ENCODE results near the gene IRF6. TPM values are rescaled to one million over a fixed set of nuclear protein-coding genes. Genes with fewer than 3 reads are reported as not detected.

The IRF6 gene
- total RNA-seq, 1 experiment from 2014 or later, result 35.2 TPM

- H3K9me3 ChIP-seq (ENCODE audit: control insufficient read depth in 1 of 2, insufficient read depth in 1 of 2, low read depth in 1 of 2, low read length in 2 of 2), result no peaks in the 10 kb centered on the region; a peak in 1 of 4 replicates
- no peaks in the 10 kb centered on the region for H3K9me2 ChIP-seq (ENCODE audit: insufficient read depth)
- intact Hi-C loops (cut with micrococcal nuclease), result no loop called here
- H4K20me1 ChIP-seq (ENCODE audit: insufficient read depth), result no peaks in the 10 kb centered on the region
- POLR2A ChIA-PET, result no interaction called here
- H2AFZ ChIP-seq (ENCODE audit: low read depth, low read length, poor library complexity, severe bottlenecking), result no peak overlapping the region
- H3K4me2 ChIP-seq (ENCODE audit: low read length), result no peak overlapping the region
- RAD21 ChIA-PET (ENCODE audit: low non-redundant PET in 1 of 2, low total read pairs in 2 of 2, uncharacterized antibody in 2 of 2, unreplicated experiment in 2 of 2), result no interaction called here
- H3K4me3 ChIP-seq (replicated peaks in 1 of 2; ENCODE audit: low read depth in 1 of 2, low read length in 2 of 2), result no peak overlapping the region
- no TSS peak for BruUV-seq (replicated peaks)
- H3K9ac ChIP-seq (ENCODE audit: low read length), result no peak overlapping the region
- H3K27ac ChIP-seq (ENCODE audit: low read depth, low read length), result no peak overlapping the region
- no peak for ATAC-seq
- CTCF ChIA-PET, result no interaction called here
- H3K79me2 ChIP-seq (ENCODE audit: insufficient read depth, low read length), result no peaks in the 10 kb centered on the region
- no peaks in the 10 kb centered on the region for H3K4me1 ChIP-seq (ENCODE audit: control insufficient read depth in 1 of 2, insufficient read depth in 2 of 2, low read length in 2 of 2)
- DNase-seq (ENCODE audit: low read depth, low spot score), result no peak
- no peaks in the 10 kb centered on the region for H3K36me3 ChIP-seq (ENCODE audit: control insufficient read depth in 1 of 2, insufficient read depth in 2 of 2, low read length in 2 of 2)
- no peak for TF ChIP-seq EZH2 (IDR thresholded peaks at IDR 0.05)
- no peaks in the 10 kb centered on the region for H3K27me3 ChIP-seq (ENCODE audit: insufficient read depth, low read length)
Measured at GRCh38 chr1:209768354-209768774, 37.6 kb downstream of the IRF6 start.

GRCh38 chr1:209767706-209768105 lies 38.2 kb downstream of the IRF6 start:
- Histone ChIP-seq H3K9me2 (ENCODE audit: insufficient read depth) (no peaks in the 10 kb centered on the region), H3K4me3 (replicated peaks in 1 of 2; ENCODE audit: low read depth in 1 of 2, low read length in 2 of 2) (no peak overlapping the region), H3K4me1 (ENCODE audit: control insufficient read depth in 1 of 2, insufficient read depth in 2 of 2, low read length in 2 of 2) (no peaks in the 10 kb centered on the region), H3K9ac (ENCODE audit: low read length) (no peak overlapping the region), H3K79me2 (ENCODE audit: insufficient read depth, low read length) (no peaks in the 10 kb centered on the region), H2AFZ (ENCODE audit: low read depth, low read length, poor library complexity, severe bottlenecking) (no peak overlapping the region), H3K27me3 (ENCODE audit: insufficient read depth, low read length) (no peaks in the 10 kb centered on the region), H3K27ac (ENCODE audit: low read depth, low read length) (no peak overlapping the region), H3K4me2 (ENCODE audit: low read length) (no peak overlapping the region), H4K20me1 (ENCODE audit: insufficient read depth) (no peaks in the 10 kb centered on the region), H3K36me3 (ENCODE audit: control insufficient read depth in 1 of 2, insufficient read depth in 2 of 2, low read length in 2 of 2) (no peaks in the 10 kb centered on the region), H3K9me3 (ENCODE audit: control insufficient read depth in 1 of 2, insufficient read depth in 1 of 2, low read depth in 1 of 2, low read length in 2 of 2) (no peaks in the 10 kb centered on the region; a peak in 1 of 4 replicates)
- intact Hi-C loops (cut with micrococcal nuclease), result no loop called here
- ChIA-PET CTCF (interaction anchor here (1.0 kb wide), 1 partner anchor 20 kb away, joined by 4 read pairs; no protein-coding TSS in a partner anchor), POLR2A (no interaction called here), RAD21 (ENCODE audit: low non-redundant PET in 1 of 2, low total read pairs in 2 of 2, uncharacterized antibody in 2 of 2, unreplicated experiment in 2 of 2) (no interaction called here)
- DNase-seq (ENCODE audit: low read depth, low spot score) (no peak), ATAC-seq (no peak)
- no TSS peak for BruUV-seq (replicated peaks)
- TF ChIP-seq, protein P1, sequence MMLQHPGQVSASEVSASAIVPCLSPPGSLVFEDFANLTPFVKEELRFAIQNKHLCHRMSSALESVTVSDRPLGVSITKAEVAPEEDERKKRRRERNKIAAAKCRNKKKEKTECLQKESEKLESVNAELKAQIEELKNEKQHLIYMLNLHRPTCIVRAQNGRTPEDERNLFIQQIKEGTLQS (IDR thresholded peaks at IDR 0.05), result no peak

DNA sequence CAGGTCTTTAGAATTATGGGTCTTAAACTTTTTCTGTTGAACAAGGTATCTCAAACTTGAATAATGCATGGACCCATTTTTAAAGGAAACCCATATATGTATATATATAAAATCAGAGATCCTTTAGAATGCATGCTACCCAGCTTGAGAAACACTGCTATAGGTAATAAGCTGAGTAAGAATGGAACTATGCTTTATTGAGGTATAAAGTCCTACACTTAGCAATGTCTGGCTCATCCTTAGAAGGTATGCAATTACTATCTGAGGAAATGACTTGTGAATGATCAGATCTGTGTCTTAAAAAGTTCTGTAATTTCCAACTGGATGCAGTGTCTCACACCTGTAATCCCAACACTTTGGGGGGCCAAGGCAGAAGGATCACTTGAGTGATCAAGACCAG lies 38.8 kb downstream of the IRF6 start:
- Histone ChIP-seq H3K36me3 (ENCODE audit: control insufficient read depth in 1 of 2, insufficient read depth in 2 of 2, low read length in 2 of 2) (no peaks in the 10 kb centered on the region), H3K9me2 (ENCODE audit: insufficient read depth) (no peaks in the 10 kb centered on the region), H3K9me3 (ENCODE audit: control insufficient read depth in 1 of 2, insufficient read depth in 1 of 2, low read depth in 1 of 2, low read length in 2 of 2) (no peaks in the 10 kb centered on the region; a peak in 1 of 4 replicates), H3K79me2 (ENCODE audit: insufficient read depth, low read length) (no peaks in the 10 kb centered on the region), H4K20me1 (ENCODE audit: insufficient read depth) (no peaks in the 10 kb centered on the region), H3K27me3 (ENCODE audit: insufficient read depth, low read length) (no peaks in the 10 kb centered on the region), H3K27ac (ENCODE audit: low read depth, low read length) (no peak overlapping the region), H3K9ac (ENCODE audit: low read length) (no peak overlapping the region), H3K4me3 (replicated peaks in 1 of 2; ENCODE audit: low read depth in 1 of 2, low read length in 2 of 2) (no peak overlapping the region), H2AFZ (ENCODE audit: low read depth, low read length, poor library complexity, severe bottlenecking) (no peak overlapping the region), H3K4me1 (ENCODE audit: control insufficient read depth in 1 of 2, insufficient read depth in 2 of 2, low read length in 2 of 2) (no peaks in the 10 kb centered on the region), H3K4me2 (ENCODE audit: low read length) (no peak overlapping the region)
- ChIA-PET RAD21 (ENCODE audit: low non-redundant PET in 1 of 2, low total read pairs in 2 of 2, uncharacterized antibody in 2 of 2, unreplicated experiment in 2 of 2) (no interaction called here), CTCF (interaction anchor here (1.0 kb wide), 1 partner anchor 19 kb away, joined by 4 read pairs; no protein-coding TSS in a partner anchor), POLR2A (no interaction called here)
- BruUV-seq (replicated peaks), result no TSS peak
- intact Hi-C loops (cut with micrococcal nuclease), result no loop called here
- DNase-seq (ENCODE audit: low read depth, low spot score) (no peak), ATAC-seq (no peak)
- TF ChIP-seq YY1 (IDR thresholded peaks at IDR 0.05; ENCODE audit: extremely low read depth, insufficient replicate concordance, low read depth, low read length) (no peak), SRF (IDR thresholded peaks at IDR 0.05; ENCODE audit: low read depth) (no peak), EGR1 (IDR thresholded peaks at IDR 0.05; ENCODE audit: low read depth) (no peak)
- TF ChIP-seq, protein P2, sequence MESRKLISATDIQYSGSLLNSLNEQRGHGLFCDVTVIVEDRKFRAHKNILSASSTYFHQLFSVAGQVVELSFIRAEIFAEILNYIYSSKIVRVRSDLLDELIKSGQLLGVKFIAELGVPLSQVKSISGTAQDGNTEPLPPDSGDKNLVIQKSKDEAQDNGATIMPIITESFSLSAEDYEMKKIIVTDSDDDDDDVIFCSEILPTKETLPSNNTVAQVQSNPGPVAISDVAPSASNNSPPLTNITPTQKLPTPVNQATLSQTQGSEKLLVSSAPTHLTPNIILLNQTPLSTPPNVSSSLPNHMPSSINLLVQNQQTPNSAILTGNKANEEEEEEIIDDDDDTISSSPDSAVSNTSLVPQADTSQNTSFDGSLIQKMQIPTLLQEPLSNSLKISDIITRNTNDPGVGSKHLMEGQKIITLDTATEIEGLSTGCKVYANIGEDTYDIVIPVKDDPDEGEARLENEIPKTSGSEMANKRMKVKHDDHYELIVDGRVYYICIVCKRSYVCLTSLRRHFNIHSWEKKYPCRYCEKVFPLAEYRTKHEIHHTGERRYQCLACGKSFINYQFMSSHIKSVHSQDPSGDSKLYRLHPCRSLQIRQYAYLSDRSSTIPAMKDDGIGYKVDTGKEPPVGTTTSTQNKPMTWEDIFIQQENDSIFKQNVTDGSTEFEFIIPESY (IDR thresholded peaks at IDR 0.05; ENCODE audit: extremely low read depth, insufficient replicate concordance, low read length), result no peak
- TF ChIP-seq, protein P1 (IDR thresholded peaks at IDR 0.05), result no peak
